ENCODE results near the gene XBP1. TPM values are rescaled to one million over a fixed set of nuclear protein-coding genes. Genes with fewer than 3 reads are reported as not detected.

The XBP1 gene
- total and polyA plus RNA-seq, 2 experiments from 2014 or later: 95.1 to 195 TPM

DNA sequence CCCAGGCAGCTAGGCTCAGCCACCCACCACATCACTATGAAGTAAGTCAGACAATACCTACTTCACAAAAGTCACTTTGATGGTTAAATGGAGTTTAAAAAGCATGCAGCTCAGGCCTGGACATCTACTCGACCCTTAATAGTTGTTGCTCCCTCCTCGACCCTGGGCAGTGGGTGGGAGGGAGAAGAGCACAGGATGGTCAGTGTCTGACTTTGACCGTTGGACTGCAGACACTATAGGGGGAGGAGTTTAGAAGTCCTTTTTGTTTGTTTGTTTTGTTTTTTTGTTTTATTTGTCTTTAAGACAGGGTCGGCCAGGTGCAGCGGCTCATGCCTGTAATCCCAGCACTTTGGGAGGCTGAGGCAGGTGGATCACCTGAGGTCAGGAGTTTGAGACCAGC lies 38.6 kb upstream of the XBP1 start:
- Histone ChIP-seq H3F3A (replicated peaks; ENCODE audit: low read depth) (no peaks in the 10 kb centered on the region; the same call in 1 of the 2 replicates), H3K4me3 (no peak overlapping the region), H3K27me3 (ENCODE audit: insufficient read depth) (no peaks in the 10 kb centered on the region), H3K79me2 (replicated peaks; ENCODE audit: insufficient read depth) (no peaks in the 10 kb centered on the region), H3K27ac (ENCODE audit: low read depth) (no peak overlapping the region), H2AFZ (no peak overlapping the region), H3K9me2 (ENCODE audit: insufficient read depth) (no peaks in the 10 kb centered on the region), H3K4me2 (no peak overlapping the region), H3K36me3 (ENCODE audit: insufficient read depth) (no peaks in the 10 kb centered on the region), H4K20me1 (replicated peaks; ENCODE audit: insufficient read depth) (no peaks in the 10 kb centered on the region), H3K4me1 (ENCODE audit: insufficient read depth) (no peaks in the 10 kb centered on the region)
- TF ChIP-seq POLR2AphosphoS5 (IDR thresholded peaks at IDR 0.05; ENCODE audit: low read depth) (no peak), ZNF331 (CRISPR knock-in tag; IDR thresholded peaks at IDR 0.05; ENCODE audit: low read depth) (no peak), EZH2phosphoT487 (IDR thresholded peaks at IDR 0.05; ENCODE audit: unreplicated experiment) (no peak), NANOG (IDR thresholded peaks at IDR 0.05; ENCODE audit: borderline replicate concordance) (no peak), CREB1 (CRISPR knock-in tag; IDR thresholded peaks at IDR 0.05; ENCODE audit: low read depth) (no peak), STAT1 (IDR thresholded peaks at IDR 0.05; ENCODE audit: unreplicated experiment) (no peak), EZH2 (IDR thresholded peaks at IDR 0.05; ENCODE audit: low read depth, unreplicated experiment) (no peak)
- TF ChIP-seq, protein P1, sequence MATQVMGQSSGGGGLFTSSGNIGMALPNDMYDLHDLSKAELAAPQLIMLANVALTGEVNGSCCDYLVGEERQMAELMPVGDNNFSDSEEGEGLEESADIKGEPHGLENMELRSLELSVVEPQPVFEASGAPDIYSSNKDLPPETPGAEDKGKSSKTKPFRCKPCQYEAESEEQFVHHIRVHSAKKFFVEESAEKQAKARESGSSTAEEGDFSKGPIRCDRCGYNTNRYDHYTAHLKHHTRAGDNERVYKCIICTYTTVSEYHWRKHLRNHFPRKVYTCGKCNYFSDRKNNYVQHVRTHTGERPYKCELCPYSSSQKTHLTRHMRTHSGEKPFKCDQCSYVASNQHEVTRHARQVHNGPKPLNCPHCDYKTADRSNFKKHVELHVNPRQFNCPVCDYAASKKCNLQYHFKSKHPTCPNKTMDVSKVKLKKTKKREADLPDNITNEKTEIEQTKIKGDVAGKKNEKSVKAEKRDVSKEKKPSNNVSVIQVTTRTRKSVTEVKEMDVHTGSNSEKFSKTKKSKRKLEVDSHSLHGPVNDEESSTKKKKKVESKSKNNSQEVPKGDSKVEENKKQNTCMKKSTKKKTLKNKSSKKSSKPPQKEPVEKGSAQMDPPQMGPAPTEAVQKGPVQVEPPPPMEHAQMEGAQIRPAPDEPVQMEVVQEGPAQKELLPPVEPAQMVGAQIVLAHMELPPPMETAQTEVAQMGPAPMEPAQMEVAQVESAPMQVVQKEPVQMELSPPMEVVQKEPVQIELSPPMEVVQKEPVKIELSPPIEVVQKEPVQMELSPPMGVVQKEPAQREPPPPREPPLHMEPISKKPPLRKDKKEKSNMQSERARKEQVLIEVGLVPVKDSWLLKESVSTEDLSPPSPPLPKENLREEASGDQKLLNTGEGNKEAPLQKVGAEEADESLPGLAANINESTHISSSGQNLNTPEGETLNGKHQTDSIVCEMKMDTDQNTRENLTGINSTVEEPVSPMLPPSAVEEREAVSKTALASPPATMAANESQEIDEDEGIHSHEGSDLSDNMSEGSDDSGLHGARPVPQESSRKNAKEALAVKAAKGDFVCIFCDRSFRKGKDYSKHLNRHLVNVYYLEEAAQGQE (IDR thresholded peaks at IDR 0.05; ENCODE audit: unreplicated experiment): no peak
- TF ChIP-seq, protein P2, sequence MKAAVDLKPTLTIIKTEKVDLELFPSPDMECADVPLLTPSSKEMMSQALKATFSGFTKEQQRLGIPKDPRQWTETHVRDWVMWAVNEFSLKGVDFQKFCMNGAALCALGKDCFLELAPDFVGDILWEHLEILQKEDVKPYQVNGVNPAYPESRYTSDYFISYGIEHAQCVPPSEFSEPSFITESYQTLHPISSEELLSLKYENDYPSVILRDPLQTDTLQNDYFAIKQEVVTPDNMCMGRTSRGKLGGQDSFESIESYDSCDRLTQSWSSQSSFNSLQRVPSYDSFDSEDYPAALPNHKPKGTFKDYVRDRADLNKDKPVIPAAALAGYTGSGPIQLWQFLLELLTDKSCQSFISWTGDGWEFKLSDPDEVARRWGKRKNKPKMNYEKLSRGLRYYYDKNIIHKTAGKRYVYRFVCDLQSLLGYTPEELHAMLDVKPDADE (IDR thresholded peaks at IDR 0.05): no peak
- Mint-ChIP-seq H3K4me3 (no peak overlapping the region), H3K27me3 (ENCODE audit: insufficient read depth, low read depth, poor library complexity) (peaks cover 7% of the 10 kb centered on the region), H3K27ac (no peak overlapping the region), H3K4me1 (no peaks in the 10 kb centered on the region; the same call in 2 of the 3 replicates), H3K36me3 (ENCODE audit: low read depth) (no peaks in the 10 kb centered on the region), H3K9me3 (no peaks in the 10 kb centered on the region; the same call in 2 of the 3 replicates)
- ATAC-seq: no peak
- no peak for DNase-seq (ENCODE audit: low spot score)

DNA sequence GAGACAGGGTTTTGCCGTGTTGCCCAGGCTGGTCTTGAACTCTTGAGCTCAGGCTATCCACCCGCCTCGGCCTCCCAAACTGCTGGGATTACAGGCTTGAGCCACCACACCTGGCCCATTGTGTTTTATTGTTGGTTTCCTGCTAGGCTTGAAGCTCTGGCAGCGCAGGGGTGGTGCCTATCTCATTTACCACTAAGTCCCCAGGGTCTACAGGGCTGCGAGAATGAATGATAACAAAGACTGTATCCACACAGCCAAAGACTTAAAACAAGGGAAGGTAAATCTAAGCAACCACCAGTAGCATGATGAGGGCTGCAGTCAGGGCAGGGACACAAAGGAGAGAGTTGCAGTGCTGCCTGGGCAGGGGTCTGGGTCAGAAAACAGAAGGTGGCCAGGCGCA lies 37.3 kb upstream of the XBP1 start:
- H3K9me2 ChIP-seq (ENCODE audit: insufficient read depth): no peaks in the 10 kb centered on the region
- H3K27me3 ChIP-seq (ENCODE audit: insufficient read depth): no peaks in the 10 kb centered on the region
- ATAC-seq (peak; percentile 37; the same call in 2 of the 3 replicates), DNase-seq (ENCODE audit: low spot score) (no peak)
- Mint-ChIP-seq H3K36me3 (ENCODE audit: low read depth) (no peaks in the 10 kb centered on the region), H3K4me3 (no peak overlapping the region), H3K4me1 (no peaks in the 10 kb centered on the region; the same call in 2 of the 3 replicates), H3K9me3 (no peaks in the 10 kb centered on the region), H3K27me3 (ENCODE audit: insufficient read depth, low read depth, poor library complexity) (peaks cover 6% of the 10 kb centered on the region), H3K27ac (no peak overlapping the region)
- H3F3A ChIP-seq (replicated peaks; ENCODE audit: low read depth): no peaks in the 10 kb centered on the region; the same call in 1 of the 2 replicates
- no peak overlapping the region for H3K4me2 ChIP-seq
- TF ChIP-seq ZNF331 (CRISPR knock-in tag; IDR thresholded peaks at IDR 0.05; ENCODE audit: low read depth) (no peak), POLR2AphosphoS5 (IDR thresholded peaks at IDR 0.05; ENCODE audit: low read depth) (no peak)
- TF ChIP-seq, protein P3, sequence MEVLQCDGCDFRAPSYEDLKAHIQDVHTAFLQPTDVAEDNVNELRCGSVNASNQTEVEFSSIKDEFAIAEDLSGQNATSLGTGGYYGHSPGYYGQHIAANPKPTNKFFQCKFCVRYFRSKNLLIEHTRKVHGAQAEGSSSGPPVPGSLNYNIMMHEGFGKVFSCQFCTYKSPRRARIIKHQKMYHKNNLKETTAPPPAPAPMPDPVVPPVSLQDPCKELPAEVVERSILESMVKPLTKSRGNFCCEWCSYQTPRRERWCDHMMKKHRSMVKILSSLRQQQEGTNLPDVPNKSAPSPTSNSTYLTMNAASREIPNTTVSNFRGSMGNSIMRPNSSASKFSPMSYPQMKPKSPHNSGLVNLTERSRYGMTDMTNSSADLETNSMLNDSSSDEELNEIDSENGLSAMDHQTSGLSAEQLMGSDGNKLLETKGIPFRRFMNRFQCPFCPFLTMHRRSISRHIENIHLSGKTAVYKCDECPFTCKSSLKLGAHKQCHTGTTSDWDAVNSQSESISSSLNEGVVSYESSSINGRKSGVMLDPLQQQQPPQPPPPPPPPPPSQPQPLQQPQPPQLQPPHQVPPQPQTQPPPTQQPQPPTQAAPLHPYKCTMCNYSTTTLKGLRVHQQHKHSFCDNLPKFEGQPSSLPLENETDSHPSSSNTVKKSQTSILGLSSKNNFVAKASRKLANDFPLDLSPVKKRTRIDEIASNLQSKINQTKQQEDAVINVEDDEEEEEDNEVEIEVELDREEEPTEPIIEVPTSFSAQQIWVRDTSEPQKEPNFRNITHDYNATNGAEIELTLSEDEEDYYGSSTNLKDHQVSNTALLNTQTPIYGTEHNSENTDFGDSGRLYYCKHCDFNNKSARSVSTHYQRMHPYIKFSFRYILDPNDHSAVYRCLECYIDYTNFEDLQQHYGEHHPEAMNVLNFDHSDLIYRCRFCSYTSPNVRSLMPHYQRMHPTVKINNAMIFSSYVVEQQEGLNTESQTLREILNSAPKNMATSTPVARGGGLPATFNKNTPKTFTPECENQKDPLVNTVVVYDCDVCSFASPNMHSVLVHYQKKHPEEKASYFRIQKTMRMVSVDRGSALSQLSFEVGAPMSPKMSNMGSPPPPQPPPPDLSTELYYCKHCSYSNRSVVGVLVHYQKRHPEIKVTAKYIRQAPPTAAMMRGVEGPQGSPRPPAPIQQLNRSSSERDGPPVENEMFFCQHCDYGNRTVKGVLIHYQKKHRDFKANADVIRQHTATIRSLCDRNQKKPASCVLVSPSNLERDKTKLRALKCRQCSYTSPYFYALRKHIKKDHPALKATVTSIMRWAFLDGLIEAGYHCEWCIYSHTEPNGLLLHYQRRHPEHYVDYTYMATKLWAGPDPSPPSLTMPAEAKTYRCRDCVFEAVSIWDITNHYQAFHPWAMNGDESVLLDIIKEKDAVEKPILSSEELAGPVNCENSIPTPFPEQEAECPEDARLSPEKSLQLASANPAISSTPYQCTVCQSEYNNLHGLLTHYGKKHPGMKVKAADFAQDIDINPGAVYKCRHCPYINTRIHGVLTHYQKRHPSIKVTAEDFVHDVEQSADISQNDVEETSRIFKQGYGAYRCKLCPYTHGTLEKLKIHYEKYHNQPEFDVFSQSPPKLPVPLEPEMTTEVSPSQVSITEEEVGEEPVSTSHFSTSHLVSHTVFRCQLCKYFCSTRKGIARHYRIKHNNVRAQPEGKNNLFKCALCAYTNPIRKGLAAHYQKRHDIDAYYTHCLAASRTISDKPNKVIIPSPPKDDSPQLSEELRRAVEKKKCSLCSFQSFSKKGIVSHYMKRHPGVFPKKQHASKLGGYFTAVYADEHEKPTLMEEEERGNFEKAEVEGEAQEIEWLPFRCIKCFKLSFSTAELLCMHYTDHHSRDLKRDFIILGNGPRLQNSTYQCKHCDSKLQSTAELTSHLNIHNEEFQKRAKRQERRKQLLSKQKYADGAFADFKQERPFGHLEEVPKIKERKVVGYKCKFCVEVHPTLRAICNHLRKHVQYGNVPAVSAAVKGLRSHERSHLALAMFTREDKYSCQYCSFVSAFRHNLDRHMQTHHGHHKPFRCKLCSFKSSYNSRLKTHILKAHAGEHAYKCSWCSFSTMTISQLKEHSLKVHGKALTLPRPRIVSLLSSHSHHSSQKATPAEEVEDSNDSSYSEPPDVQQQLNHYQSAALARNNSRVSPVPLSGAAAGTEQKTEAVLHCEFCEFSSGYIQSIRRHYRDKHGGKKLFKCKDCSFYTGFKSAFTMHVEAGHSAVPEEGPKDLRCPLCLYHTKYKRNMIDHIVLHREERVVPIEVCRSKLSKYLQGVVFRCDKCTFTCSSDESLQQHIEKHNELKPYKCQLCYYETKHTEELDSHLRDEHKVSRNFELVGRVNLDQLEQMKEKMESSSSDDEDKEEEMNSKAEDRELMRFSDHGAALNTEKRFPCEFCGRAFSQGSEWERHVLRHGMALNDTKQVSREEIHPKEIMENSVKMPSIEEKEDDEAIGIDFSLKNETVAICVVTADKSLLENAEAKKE (CRISPR knock-in tag; IDR thresholded peaks at IDR 0.05): no peak
- H3K4me1 ChIP-seq (ENCODE audit: insufficient read depth): no peaks in the 10 kb centered on the region
- H3K79me2 ChIP-seq (replicated peaks; ENCODE audit: insufficient read depth): no peaks in the 10 kb centered on the region
- no peak overlapping the region for H3K4me3 ChIP-seq
- H3K36me3 ChIP-seq (ENCODE audit: insufficient read depth): no peaks in the 10 kb centered on the region
- H3K27ac ChIP-seq (ENCODE audit: low read depth): no peak overlapping the region
- H4K20me1 ChIP-seq (replicated peaks; ENCODE audit: insufficient read depth): no peaks in the 10 kb centered on the region
- H2AFZ ChIP-seq: no peak overlapping the region
